ENCODE data around the gene PFDN2. TPM values are rescaled to one million over a fixed set of nuclear protein-coding genes. Genes with fewer than 3 reads are reported as not detected.

PFDN2 gene
- total RNA-seq, 1 experiment from 2014 or later, result 98.6 TPM

- POLR2A ChIA-PET, result interaction anchor here (0.6 kb wide), 1 partner anchor 875 kb away, joined by 3 read pairs; no protein-coding TSS in a partner anchor
- no TSS peak for BruUV-seq (replicated peaks)
- CTCF ChIA-PET, result no interaction called here
Observed at GRCh38 chr1:161090617-161091016, 27.2 kb downstream of the PFDN2 start.

DNA sequence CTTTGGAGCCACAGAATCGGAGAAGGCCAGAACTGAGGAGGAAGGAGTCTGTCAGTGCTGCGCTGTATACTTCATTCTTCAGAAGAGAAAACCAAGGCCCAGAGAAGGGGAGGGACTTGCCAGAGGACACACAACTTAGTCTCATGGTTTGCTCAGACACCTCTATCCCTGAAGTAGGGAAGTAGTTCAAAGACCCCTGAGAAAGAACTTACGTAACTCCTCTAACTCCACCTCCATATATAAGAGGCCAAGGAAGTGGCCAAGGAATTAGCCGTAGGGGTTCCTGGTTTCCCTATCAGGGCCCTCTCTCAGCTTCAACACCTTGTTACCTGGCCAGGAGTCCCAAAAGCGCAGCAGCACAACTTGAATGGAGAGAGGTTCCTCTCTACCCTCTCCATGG, 27.9 kb downstream of the PFDN2 start:
- H3K27ac ChIP-seq (ENCODE audit: low read length), result no peak overlapping the region
- CTCF ChIA-PET, result no interaction called here
- H3K27me3 ChIP-seq (ENCODE audit: control insufficient read depth, insufficient read depth, low read length), result no peaks in the 10 kb centered on the region
- no peaks in the 10 kb centered on the region for H3K36me3 ChIP-seq (ENCODE audit: control insufficient read depth, insufficient read depth, low read length)
- POLR2A ChIA-PET, result no interaction called here
- H3K4me1 ChIP-seq (ENCODE audit: control insufficient read depth, insufficient read depth, low read length), result no peaks in the 10 kb centered on the region
- in situ Hi-C loops (cut with HindIII; ENCODE audit: low pct_unique_long_range_greater_than_20kb, low sequenced_read_pairs) (no loop called here), intact Hi-C loops (cut with micrococcal nuclease; ENCODE audit: unreplicated experiment) (no loop called here)
- ATAC-seq, result no peak
- H3K4me3 ChIP-seq (ENCODE audit: low read depth in 2 of 2, low read length in 2 of 2), result no peak overlapping the region
- TF ChIP-seq TCF7L2 (IDR thresholded peaks at IDR 0.05; ENCODE audit: low read depth, low read length) (no peak), POLR2AphosphoS5 (IDR thresholded peaks at IDR 0.05; ENCODE audit: low read depth, low read length) (no peak), CTCF (IDR thresholded peaks at IDR 0.05) (no peak), SIN3A (IDR thresholded peaks at IDR 0.05; ENCODE audit: borderline replicate concordance, insufficient read depth, low read depth, low read length) (no peak)
- TF ChIP-seq, protein P1, sequence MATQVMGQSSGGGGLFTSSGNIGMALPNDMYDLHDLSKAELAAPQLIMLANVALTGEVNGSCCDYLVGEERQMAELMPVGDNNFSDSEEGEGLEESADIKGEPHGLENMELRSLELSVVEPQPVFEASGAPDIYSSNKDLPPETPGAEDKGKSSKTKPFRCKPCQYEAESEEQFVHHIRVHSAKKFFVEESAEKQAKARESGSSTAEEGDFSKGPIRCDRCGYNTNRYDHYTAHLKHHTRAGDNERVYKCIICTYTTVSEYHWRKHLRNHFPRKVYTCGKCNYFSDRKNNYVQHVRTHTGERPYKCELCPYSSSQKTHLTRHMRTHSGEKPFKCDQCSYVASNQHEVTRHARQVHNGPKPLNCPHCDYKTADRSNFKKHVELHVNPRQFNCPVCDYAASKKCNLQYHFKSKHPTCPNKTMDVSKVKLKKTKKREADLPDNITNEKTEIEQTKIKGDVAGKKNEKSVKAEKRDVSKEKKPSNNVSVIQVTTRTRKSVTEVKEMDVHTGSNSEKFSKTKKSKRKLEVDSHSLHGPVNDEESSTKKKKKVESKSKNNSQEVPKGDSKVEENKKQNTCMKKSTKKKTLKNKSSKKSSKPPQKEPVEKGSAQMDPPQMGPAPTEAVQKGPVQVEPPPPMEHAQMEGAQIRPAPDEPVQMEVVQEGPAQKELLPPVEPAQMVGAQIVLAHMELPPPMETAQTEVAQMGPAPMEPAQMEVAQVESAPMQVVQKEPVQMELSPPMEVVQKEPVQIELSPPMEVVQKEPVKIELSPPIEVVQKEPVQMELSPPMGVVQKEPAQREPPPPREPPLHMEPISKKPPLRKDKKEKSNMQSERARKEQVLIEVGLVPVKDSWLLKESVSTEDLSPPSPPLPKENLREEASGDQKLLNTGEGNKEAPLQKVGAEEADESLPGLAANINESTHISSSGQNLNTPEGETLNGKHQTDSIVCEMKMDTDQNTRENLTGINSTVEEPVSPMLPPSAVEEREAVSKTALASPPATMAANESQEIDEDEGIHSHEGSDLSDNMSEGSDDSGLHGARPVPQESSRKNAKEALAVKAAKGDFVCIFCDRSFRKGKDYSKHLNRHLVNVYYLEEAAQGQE (IDR thresholded peaks at IDR 0.05; ENCODE audit: insufficient read depth in 1 of 2, low read depth in 2 of 2, low read length in 1 of 2), result no peak
- no peaks in the 10 kb centered on the region for H3K9me3 ChIP-seq (ENCODE audit: control insufficient read depth, insufficient read depth, low read depth, low read length)
- no TSS peak for BruUV-seq (replicated peaks)
- no peak for DNase-seq (ENCODE audit: low read depth, low spot score)

More at GRCh38 chr1:161090617-161091016, 27.2 kb downstream of the PFDN2 start:
- H3K27ac ChIP-seq (ENCODE audit: low read length), result no peak overlapping the region
- no peaks in the 10 kb centered on the region for H3K27me3 ChIP-seq (ENCODE audit: control insufficient read depth, insufficient read depth, low read length)
- H3K4me3 ChIP-seq (ENCODE audit: low read depth in 2 of 2, low read length in 2 of 2), result no peak overlapping the region
- H3K36me3 ChIP-seq (ENCODE audit: control insufficient read depth, insufficient read depth, low read length), result no peaks in the 10 kb centered on the region
- DNase-seq (ENCODE audit: low read depth, low spot score), result no peak
- no peaks in the 10 kb centered on the region for H3K4me1 ChIP-seq (ENCODE audit: control insufficient read depth, insufficient read depth, low read length)
- in situ Hi-C loops (cut with HindIII; ENCODE audit: low pct_unique_long_range_greater_than_20kb, low sequenced_read_pairs), result no loop called here
- TF ChIP-seq TCF7L2 (IDR thresholded peaks at IDR 0.05; ENCODE audit: low read depth, low read length), result no peak
- TF ChIP-seq CTCF (IDR thresholded peaks at IDR 0.05), result no peak
- TF ChIP-seq, protein P1 (IDR thresholded peaks at IDR 0.05; ENCODE audit: insufficient read depth in 1 of 2, low read depth in 2 of 2, low read length in 1 of 2), result no peak
- TF ChIP-seq SIN3A (IDR thresholded peaks at IDR 0.05; ENCODE audit: borderline replicate concordance, insufficient read depth, low read depth, low read length), result no peak
- TF ChIP-seq POLR2AphosphoS5 (IDR thresholded peaks at IDR 0.05; ENCODE audit: low read depth, low read length), result no peak
- ATAC-seq, result no peak
- intact Hi-C loops (cut with micrococcal nuclease; ENCODE audit: unreplicated experiment), result no loop called here
- H3K9me3 ChIP-seq (ENCODE audit: control insufficient read depth, insufficient read depth, low read depth, low read length), result no peaks in the 10 kb centered on the region
